Activated CD4-positive, alpha-beta memory T cell treated with anti-CD3 and anti-CD28 coated beads, Interleukin-2, amount 10 ng/mL, durations not matched to agents 7 days and 5 days (primary cell): ENCODE measurements around the gene SESN3. TPM values are rescaled to one million over a fixed set of nuclear protein-coding genes. Genes with fewer than 3 reads are reported as not detected.

ENCODE experiments used
- CTCF ChIA-PET: fragments of 350-600 bp; sonication (Branson Sonifier 250); formaldehyde crosslinking; loops from one replicate; lab custom pipeline; 2021; ENCODE audit warnings: antibody characterized with exemption, inconsistent platforms; lab: Charles Lee
- POLR2A ChIA-PET: fragments of 350-600 bp; sonication (Branson Sonifier 250); formaldehyde crosslinking; loops from one replicate; lab custom pipeline; 2021; ENCODE audit warnings: antibody characterized with exemption; lab: Charles Lee
- DNase-seq: peaks from one replicate; pipeline ENCODE4 v3.0.0-alpha.2; 2020
- H3K27ac Mint-ChIP-seq: one replicate; pipeline ENCODE4 v1.8.0; 2021; ENCODE audit warnings: mild to moderate bottlenecking, mixed read lengths
- H3K27me3 Mint-ChIP-seq: one replicate; pipeline ENCODE4 v1.8.0; 2021; ENCODE audit warnings: mixed read lengths
- H3K36me3 Mint-ChIP-seq: one replicate; pipeline ENCODE4 v1.8.0; 2021; ENCODE audit warnings: low read depth, mixed read lengths
- H3K4me1 Mint-ChIP-seq: one replicate; pipeline ENCODE4 v1.8.0; 2021; ENCODE audit warnings: mixed read lengths
- H3K4me3 Mint-ChIP-seq: one replicate; pipeline ENCODE4 v1.8.0; 2021; ENCODE audit warnings: mild to moderate bottlenecking, mixed read lengths
- H3K9me3 Mint-ChIP-seq: one replicate; pipeline ENCODE4 v1.8.0; 2021; ENCODE audit warnings: mixed read lengths
- total RNA-seq, 2 experiments: library from RNA; stranded (reverse); gene quantifications; one replicate each; pipeline ENCODE4 v1.2.3, GENCODE V29; 2021

Gene SESN3
- total RNA-seq, 2 experiments from 2014 or later = 23.2 to 24.6 TPM

DNA sequence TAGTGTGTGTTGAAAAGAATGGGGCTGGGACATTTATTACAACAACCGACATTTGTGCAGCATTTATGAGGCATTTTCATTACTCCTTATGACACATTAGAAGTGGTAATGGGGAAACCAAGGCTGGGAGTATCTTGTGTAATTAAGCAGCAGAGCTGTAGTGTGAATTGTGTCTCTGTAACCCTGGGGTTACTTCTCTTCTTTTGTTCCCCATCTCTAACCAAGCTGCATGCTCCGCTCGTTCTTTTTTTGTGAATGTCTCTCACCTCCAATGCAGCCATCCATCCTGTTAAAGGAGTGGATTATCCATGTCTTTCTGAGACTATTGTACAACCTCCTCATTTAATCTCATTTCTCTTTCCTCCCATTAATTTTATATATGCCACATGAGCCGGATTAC lies 75.6 kb downstream of the SESN3 start:
- H3K9me3 Mint-ChIP-seq = no peaks in the 10 kb centered on the region
- peaks cover 35% of the 10 kb centered on the region for H3K4me1 Mint-ChIP-seq
- POLR2A ChIA-PET = interaction anchor here (2.4 to 8.8 kb wide), 5 partner anchors 74 to 610 kb away, joined by 9 to 88 read pairs (median 20); partner anchors contain the start of genes SESN3 and SRSF8

DNA sequence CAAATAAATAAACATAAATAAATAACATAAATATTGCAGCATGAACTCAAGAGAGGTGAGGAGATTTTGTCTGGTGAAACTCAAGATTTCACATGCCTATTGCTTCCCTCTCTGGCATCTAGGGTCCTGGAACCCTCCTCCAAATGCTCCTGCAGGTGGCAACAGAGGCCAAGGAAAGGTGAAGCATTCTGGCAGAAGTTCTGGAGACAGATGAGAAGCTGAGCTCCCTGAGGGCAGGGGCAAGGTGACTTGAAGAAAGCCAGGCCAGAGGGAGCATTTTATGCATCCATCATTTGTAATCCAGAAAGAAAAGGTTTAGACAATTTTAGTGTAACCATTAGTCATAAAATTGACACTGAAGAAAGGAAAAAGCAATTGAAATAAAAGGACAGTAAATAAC lies 76.5 kb downstream of the SESN3 start:
- POLR2A ChIA-PET = interaction anchor here (2.4 to 8.8 kb wide), 7 partner anchors 75 to 636 kb away, joined by 9 to 88 read pairs (median 20); partner anchors contain the start of genes CEP57, FAM76B, SESN3 and SRSF8
- H3K27ac Mint-ChIP-seq = no peak overlapping the region
- H3K36me3 Mint-ChIP-seq = no peaks in the 10 kb centered on the region
- H3K4me1 Mint-ChIP-seq = peaks cover 40% of the 10 kb centered on the region
- no peaks in the 10 kb centered on the region for H3K27me3 Mint-ChIP-seq
- H3K4me3 Mint-ChIP-seq = no peak overlapping the region
- CTCF ChIA-PET = interaction anchor here (0.7 to 14.8 kb wide), 25 partner anchors 8 to 1271 kb away, joined by 3 to 293 read pairs (median 4); partner anchors contain the start of genes ENDOD1, FAM76B, SESN3 and SRSF8
- H3K9me3 Mint-ChIP-seq = no peaks in the 10 kb centered on the region
- DNase-seq = peak; percentile 73

More for the DNA sequence above, 75.6 kb downstream of the SESN3 start:
- Mint-ChIP-seq H3K4me3 (no peak overlapping the region), H3K27ac (no peak overlapping the region), H3K36me3 (no peaks in the 10 kb centered on the region), H3K27me3 (no peaks in the 10 kb centered on the region)
- CTCF ChIA-PET = interaction anchor here (0.9 to 14.8 kb wide), 14 partner anchors 7 to 1238 kb away, joined by 3 to 293 read pairs (median 4); partner anchors contain the start of genes SESN3 and SRSF8
- no peak for DNase-seq

DNA sequence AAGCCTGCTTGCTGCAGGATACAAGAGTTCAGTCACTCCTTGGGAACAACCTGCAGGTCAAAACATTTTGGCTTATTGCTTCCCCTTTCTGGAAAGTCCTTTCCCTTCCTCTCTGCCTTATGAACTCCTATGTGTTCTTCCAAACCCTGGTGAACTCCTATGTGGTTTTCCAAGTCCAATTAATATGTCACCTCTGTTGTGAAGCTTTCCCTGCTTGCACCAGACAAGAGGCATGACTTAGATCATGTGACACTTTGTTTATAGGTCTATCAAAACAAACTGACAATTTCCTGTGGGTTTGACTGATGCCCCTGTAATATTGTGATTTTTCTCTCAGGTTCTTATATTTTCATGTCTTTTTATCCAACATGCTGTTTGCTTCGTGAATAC lies 77.2 kb downstream of the SESN3 start:
- ChIA-PET CTCF (interaction anchor here (0.7 to 14.8 kb wide), 22 partner anchors 9 to 1271 kb away, joined by 3 to 293 read pairs (median 4); partner anchors contain the start of genes ENDOD1, SESN3 and SRSF8), POLR2A (interaction anchor here (1.0 to 8.8 kb wide), 13 partner anchors 75 to 1235 kb away, joined by 3 to 88 read pairs (median 10); partner anchors contain the start of genes CCDC82, CEP57, CWC15 and FAM76B)
- Mint-ChIP-seq H3K27ac (peak overlapping the region; percentile 83), H3K36me3 (no peaks in the 10 kb centered on the region), H3K4me1 (peaks cover 43% of the 10 kb centered on the region), H3K27me3 (no peaks in the 10 kb centered on the region), H3K4me3 (peak overlapping the region; percentile 85), H3K9me3 (no peaks in the 10 kb centered on the region)
- DNase-seq = no peak

DNA sequence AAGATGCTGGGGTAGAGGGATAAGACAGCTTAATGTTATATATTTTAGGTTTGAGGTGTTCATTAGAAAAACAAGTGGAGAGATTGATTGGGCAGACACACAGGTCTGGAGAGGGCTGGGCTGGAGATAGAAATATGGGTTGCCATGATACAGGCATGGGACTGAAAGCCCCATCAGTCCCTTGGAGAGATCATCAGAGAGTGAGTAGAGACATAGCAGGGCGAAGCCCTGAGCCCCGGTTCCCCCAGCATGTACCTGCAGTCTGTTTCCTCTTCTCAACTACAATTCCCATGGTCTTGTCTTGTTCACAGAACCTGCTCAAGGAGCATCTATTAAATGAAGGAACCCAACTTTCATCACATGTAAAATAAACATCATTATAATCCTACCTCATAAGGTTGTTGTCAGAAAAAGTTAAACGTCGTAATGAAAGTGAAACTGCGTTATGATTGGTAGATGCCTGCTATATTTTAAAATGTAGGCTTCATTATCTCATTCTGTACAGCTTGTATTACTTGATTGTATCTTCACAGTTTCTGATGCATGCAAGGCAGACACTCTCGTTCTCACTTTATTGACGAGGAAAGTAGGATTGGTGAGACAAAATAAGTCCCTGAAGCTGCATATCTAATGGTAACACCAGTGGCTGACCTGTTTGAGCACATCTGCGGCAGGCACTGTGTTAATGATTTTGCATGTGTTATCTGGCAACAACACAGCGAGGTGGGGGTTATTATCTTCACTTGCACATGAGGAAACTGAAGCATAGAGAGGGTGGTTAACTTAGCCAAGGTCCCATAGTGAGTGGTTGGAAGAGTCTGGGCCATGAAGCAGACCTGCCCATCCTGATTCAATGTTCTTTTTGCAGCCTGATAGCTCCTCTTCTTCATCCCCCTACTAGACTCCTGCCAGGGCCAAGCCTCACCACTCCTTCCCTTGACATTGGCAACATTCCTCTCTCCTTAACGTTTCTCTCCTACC lies 77.8 kb downstream of the SESN3 start:
- H3K4me3 Mint-ChIP-seq = peak overlapping the region; percentile 85
- peak overlapping the region; percentile 83 for H3K27ac Mint-ChIP-seq
- H3K27me3 Mint-ChIP-seq = no peaks in the 10 kb centered on the region
- no peaks in the 10 kb centered on the region for H3K9me3 Mint-ChIP-seq
- H3K4me1 Mint-ChIP-seq = peaks cover 41% of the 10 kb centered on the region
- H3K36me3 Mint-ChIP-seq = no peaks in the 10 kb centered on the region
- DNase-seq = peak; percentile 34
- POLR2A ChIA-PET = interaction anchor here (0.6 to 8.8 kb wide), 18 partner anchors 50 to 1236 kb away, joined by 3 to 88 read pairs (median 8); partner anchors contain the start of genes CCDC82, CEP57, CWC15 and ENDOD1
- CTCF ChIA-PET = interaction anchor here (0.7 to 14.8 kb wide), 34 partner anchors 12 to 727 kb away, joined by 3 to 293 read pairs (median 5); partner anchors contain the start of genes CWC15, ENDOD1, KDM4D and SESN3

DNA sequence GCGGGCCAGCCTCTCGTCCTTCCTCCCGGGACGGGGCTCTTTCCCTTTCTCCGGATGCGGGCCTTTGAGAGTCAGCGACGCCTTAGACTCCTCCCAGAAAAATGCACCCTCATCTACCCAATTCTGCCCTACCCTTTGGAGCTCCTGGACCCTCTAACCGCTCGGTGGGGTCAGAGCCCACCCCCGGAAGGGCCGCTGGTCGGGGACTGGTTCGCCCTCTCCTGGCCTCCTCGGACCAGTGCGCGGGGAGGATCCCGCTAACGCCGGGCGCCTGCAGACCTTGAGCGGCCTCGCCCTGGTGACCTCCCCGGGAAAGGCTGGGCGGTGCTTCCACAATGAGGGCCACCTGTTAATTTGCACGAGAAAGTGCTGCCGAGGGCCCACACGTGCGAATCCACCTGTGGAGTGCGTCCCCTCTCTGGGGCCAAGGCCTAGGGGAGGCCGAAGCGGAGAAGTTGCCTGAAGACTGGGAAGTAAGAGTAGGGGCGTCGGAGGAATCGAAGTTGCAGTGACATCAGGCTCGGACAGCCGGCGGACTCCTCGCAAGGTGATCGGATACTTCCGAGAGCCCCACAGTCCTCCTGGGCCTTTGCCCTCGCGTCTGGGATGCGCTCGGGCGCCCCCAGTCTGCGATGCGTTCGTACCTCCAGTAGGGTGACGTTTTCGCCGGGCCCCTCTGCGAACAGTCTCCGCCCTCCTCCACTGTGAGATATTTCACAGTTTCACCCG lies 79.9 kb downstream of the SESN3 start:
- H3K9me3 Mint-ChIP-seq = no peaks in the 10 kb centered on the region

DNA sequence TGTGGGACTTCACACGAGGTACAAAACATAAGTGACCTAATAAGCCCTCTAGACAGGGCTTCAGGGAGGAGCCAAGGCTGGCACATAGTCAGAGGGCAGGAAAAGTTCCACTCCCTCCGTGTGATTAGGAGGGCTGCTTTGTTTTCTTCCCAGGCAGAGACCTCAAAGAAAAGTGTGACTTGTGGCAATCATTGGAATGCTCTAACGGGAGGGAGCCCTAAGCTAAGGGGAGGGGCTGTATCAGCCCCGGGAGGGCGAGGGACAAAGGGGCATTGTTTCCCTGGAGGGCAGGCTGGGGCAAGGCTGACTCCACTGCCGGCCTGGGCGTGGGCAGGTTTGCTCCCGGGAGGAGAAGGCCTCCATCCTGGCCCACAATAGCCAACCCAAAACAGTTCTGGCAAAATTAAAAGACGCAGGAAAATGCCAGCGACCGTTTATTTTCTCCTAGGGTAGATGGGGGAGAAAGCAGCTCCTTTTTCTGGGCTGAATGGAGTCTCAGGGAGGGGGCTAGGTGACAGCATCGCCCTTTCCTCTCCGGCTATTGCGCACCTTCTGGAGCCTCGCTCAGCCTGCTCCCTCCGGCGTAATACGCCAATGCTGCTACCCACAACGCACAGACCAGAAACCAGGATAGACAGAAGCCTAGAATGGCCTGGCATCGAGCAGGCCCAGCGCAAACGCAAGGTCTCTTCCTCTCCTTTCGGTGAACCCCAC lies 81.2 kb downstream of the SESN3 start:
- peak overlapping the region; percentile 85 for H3K4me3 Mint-ChIP-seq
- CTCF ChIA-PET = interaction anchor here (0.8 to 14.8 kb wide), 8 partner anchors 17 to 557 kb away, joined by 3 to 293 read pairs (median 11); partner anchors contain the start of genes SESN3 and SRSF8
- POLR2A ChIA-PET = interaction anchor here (0.8 to 8.8 kb wide), 10 partner anchors 12 to 640 kb away, joined by 3 to 88 read pairs (median 18); partner anchors contain the start of genes CEP57, CWC15, ENDOD1 and FAM76B
- peaks cover 11% of the 10 kb centered on the region for H3K27me3 Mint-ChIP-seq
- peaks cover 47% of the 10 kb centered on the region for H3K4me1 Mint-ChIP-seq
- no peaks in the 10 kb centered on the region for H3K9me3 Mint-ChIP-seq
- no peak overlapping the region for H3K27ac Mint-ChIP-seq
- no peaks in the 10 kb centered on the region for H3K36me3 Mint-ChIP-seq
- no peak for DNase-seq

More for the DNA sequence above, 79.9 kb downstream of the SESN3 start:
- peak; percentile 93 for DNase-seq
- ChIA-PET POLR2A (interaction anchor here (0.8 to 8.8 kb wide), 15 partner anchors 14 to 1239 kb away, joined by 3 to 88 read pairs (median 5); partner anchors contain the start of genes CCDC82, CEP57, CWC15 and ENDOD1), CTCF (interaction anchor here (0.8 to 14.8 kb wide), 20 partner anchors 9 to 639 kb away, joined by 3 to 293 read pairs (median 11); partner anchors contain the start of genes CEP57, CWC15, ENDOD1 and FAM76B)
- H3K4me1 Mint-ChIP-seq = peaks cover 45% of the 10 kb centered on the region
- H3K27ac Mint-ChIP-seq = peak overlapping the region; percentile 86
- H3K36me3 Mint-ChIP-seq = no peaks in the 10 kb centered on the region
- peaks cover 4% of the 10 kb centered on the region for H3K27me3 Mint-ChIP-seq
- H3K4me3 Mint-ChIP-seq = peak overlapping the region; percentile 85

DNA sequence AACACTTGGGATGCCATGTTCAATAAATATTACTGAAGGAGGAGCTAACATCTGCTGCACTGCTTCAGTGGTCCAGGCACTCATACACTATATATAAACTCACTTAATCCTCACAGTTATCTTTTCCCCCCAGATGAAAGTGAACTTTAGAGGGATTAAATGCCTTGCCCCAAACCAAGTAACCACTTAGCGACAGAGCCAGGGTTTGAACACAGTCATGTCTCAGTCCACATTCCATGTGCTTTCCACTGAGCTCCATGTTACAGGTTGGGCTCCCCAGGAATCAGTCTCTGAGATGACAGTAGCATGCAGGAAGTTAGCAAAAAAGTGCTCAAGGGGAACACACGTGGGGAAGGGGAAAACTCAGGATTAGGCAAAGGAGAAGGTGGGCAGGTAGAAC lies 82.1 kb downstream of the SESN3 start:
- Mint-ChIP-seq H3K4me3 (no peak overlapping the region), H3K4me1 (peaks cover 52% of the 10 kb centered on the region), H3K27ac (no peak overlapping the region), H3K36me3 (no peaks in the 10 kb centered on the region), H3K9me3 (no peaks in the 10 kb centered on the region), H3K27me3 (peaks cover 20% of the 10 kb centered on the region)
- ChIA-PET POLR2A (interaction anchor here (0.7 to 7.8 kb wide), 4 partner anchors 56 to 642 kb away, joined by 3 to 88 read pairs (median 15); partner anchors contain the start of genes CEP57, ENDOD1 and SRSF8), CTCF (interaction anchor here (0.9 to 14.8 kb wide), 3 partner anchors 58 to 558 kb away, joined by 3 to 293 read pairs (median 11); partner anchors contain the start of gene SRSF8)
- no peak for DNase-seq

DNA sequence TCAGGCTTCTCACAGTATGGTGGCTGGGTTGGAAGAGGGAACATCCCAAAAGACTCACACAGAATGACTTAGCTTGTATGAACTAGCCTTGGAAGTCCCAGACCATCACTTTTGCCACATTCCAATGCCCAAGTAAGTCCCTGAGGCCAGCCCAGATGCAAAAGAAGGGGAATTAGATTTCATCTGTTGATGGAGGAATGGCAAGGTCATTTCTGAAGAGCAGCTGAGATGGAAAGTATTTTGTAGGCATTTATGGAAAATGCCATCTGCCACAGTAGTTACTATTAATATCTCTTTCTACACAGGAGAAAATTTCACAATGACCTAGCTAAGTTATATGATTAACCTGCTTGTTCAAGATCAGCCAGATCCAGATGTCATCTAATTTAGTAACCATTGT lies 82.6 kb downstream of the SESN3 start:
- Mint-ChIP-seq H3K27ac (no peak overlapping the region), H3K27me3 (peaks cover 22% of the 10 kb centered on the region)

DNA sequence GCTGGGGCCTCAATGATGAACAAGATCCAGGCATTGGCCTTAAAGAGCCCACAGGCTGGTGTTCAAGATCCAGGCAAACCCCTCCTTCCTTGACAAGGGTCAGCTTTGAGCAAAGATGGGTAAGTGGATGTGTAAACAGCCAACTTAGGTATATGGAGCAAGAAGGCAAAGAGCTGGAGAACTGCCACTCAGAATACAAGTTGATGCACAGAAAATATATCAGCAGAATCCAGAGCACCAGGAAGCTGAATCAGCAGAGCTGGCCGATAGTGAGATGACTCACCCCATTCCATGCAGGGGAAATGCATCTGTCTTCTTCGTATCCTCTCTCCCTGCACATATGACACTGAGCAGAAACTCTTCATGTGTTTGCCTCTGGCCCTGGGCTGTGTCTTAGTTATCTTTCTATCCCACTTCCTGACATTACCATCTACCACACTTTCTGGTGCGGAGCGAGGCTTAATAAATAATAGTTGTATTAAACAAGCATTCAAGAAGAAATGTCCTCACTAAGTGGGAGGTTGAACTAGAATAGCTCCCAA lies 83.6 kb downstream of the SESN3 start:
- H3K27me3 Mint-ChIP-seq = peaks cover 24% of the 10 kb centered on the region
- no peak overlapping the region for H3K4me3 Mint-ChIP-seq
- peaks cover 40% of the 10 kb centered on the region for H3K4me1 Mint-ChIP-seq
- no peaks in the 10 kb centered on the region for H3K9me3 Mint-ChIP-seq
- ChIA-PET POLR2A (interaction anchor here (1.1 to 7.8 kb wide), 4 partner anchors 55 to 644 kb away, joined by 3 to 88 read pairs (median 15); partner anchors contain the start of genes CEP57, ENDOD1 and SRSF8), CTCF (interaction anchor here (0.8 to 14.8 kb wide), 6 partner anchors 10 to 559 kb away, joined by 3 to 293 read pairs (median 12); partner anchors contain the start of gene SRSF8)
- no peak overlapping the region for H3K27ac Mint-ChIP-seq
- H3K36me3 Mint-ChIP-seq = no peaks in the 10 kb centered on the region
- DNase-seq = peak; percentile 26

More for the DNA sequence above, 82.6 kb downstream of the SESN3 start:
- DNase-seq = no peak
- Mint-ChIP-seq H3K4me1 (peaks cover 50% of the 10 kb centered on the region), H3K36me3 (no peaks in the 10 kb centered on the region), H3K9me3 (no peaks in the 10 kb centered on the region), H3K4me3 (no peak overlapping the region)
- ChIA-PET POLR2A (interaction anchor here (0.7 to 7.8 kb wide), 4 partner anchors 55 to 643 kb away, joined by 3 to 88 read pairs (median 15); partner anchors contain the start of genes CEP57, ENDOD1 and SRSF8), CTCF (interaction anchor here (2.0 to 14.8 kb wide), 3 partner anchors 11 to 558 kb away, joined by 11 to 293 read pairs (median 12); partner anchors contain the start of gene SRSF8)

DNA sequence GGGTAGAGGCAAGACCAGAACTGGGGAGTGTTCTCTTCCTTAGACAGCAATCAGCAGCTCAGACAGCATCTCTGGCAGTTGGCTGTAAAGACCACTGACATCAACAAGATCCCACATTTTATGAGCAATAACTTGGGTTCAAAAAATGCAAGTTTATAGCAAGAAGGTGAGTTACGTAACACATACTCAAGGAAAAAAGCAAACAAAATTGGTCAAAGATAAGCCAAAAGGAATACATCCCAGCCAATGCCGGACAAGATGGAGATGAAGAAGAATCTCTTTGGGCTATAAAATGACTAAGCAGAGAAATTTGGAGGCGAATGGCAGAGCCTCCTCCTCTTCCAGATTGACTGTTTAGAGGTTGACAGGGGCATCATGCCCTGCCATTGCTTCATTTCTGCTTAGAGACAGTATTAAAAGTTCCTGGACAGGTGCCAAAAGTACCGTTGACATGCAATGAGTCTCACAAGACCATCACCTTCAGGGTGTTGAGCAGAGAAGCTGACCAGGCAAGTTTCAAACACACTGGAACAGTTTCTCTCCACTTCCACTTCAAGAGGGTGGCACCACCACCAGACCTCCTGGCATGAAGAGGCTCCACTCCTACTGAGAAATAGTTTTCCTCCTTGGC lies 85.5 kb downstream of the SESN3 start:
- ChIA-PET POLR2A (interaction anchor here (1.1 to 4.5 kb wide), 2 partner anchors 56 to 77 kb away, joined by 4 to 24 read pairs; partner anchors contain the start of gene ENDOD1), CTCF (interaction anchor here (1.1 to 14.8 kb wide), 4 partner anchors 52 to 561 kb away, joined by 4 to 293 read pairs (median 9); partner anchors contain the start of gene SRSF8)
- H3K9me3 Mint-ChIP-seq = no peaks in the 10 kb centered on the region
- no peak overlapping the region for H3K4me3 Mint-ChIP-seq
- peaks cover 32% of the 10 kb centered on the region for H3K4me1 Mint-ChIP-seq
- no peaks in the 10 kb centered on the region for H3K36me3 Mint-ChIP-seq
- peaks cover 29% of the 10 kb centered on the region for H3K27me3 Mint-ChIP-seq
- no peak for DNase-seq
- H3K27ac Mint-ChIP-seq = no peak overlapping the region
